GM18519 (cell line): Measurements from ENCODE around the gene SLC35G6.
"Not testable (repeated sequence)": the region's sequence is repeated elsewhere in the genome, so short reads cannot be mapped to it uniquely, and the experiment has no call there.

ENCODE experiments used
- ATAC-seq: cut with Tn5 transposase; IDR thresholded peaks from one replicate; pipeline ENCODE4 v1.9.1; 2021; ENCODE audit warnings: mild to moderate bottlenecking, moderate library complexity; ENCODE audit not compliant: unreplicated experiment, low FRiP score

SLC35G6 gene

GRCh38 chr17:7481275-7481674 is at the start of gene SLC35G6:
SLC35G6 (plus strand) TSS chr17:7481446; CDS start chr17:7481517, 71 bp downstream.
- not testable (repeated sequence) for ATAC-seq

GRCh38 chr17:7432296-7432695 is 49.0 kb upstream of the SLC35G6 start:
- no peak for ATAC-seq

- ATAC-seq, result no peak
Measured at GRCh38 chr17:7435676-7436555, 45.3 kb upstream of the SLC35G6 start.

GRCh38 chr17:7436556-7437368 is 44.5 kb upstream of the SLC35G6 start:
- ATAC-seq, result no peak

- ATAC-seq, result no peak
Measured at GRCh38 chr17:7437369-7437863, 43.8 kb upstream of the SLC35G6 start.

GRCh38 chr17:7437950-7438614 is 43.2 kb upstream of the SLC35G6 start:
- no peak for ATAC-seq

- ATAC-seq, result no peak
Measured at GRCh38 chr17:7438656-7439460, 42.4 kb upstream of the SLC35G6 start.

GRCh38 chr17:7439462-7440112 is 41.7 kb upstream of the SLC35G6 start, which contains the start of gene FGF11:
FGF11 (plus strand) TSS chr17:7439512; CDS start chr17:7439621, 109 bp downstream.
- no peak for ATAC-seq

- no peak for ATAC-seq
Measured at GRCh38 chr17:7440113-7440833, 41.0 kb upstream of the SLC35G6 start.

GRCh38 chr17:7440834-7441195 is 40.4 kb upstream of the SLC35G6 start:
- no peak for ATAC-seq

GRCh38 chr17:7441266-7441665 is 40.0 kb upstream of the SLC35G6 start:
- no peak for ATAC-seq

GRCh38 chr17:7442142-7442541 is 39.1 kb upstream of the SLC35G6 start:
- ATAC-seq, result no peak

GRCh38 chr17:7443499-7444485 is 37.5 kb upstream of the SLC35G6 start:
- no peak for ATAC-seq

- no peak for ATAC-seq
Measured at GRCh38 chr17:7444682-7445618, 36.3 kb upstream of the SLC35G6 start, which contains the start of gene CHRNB1. CHRNB1 (plus strand) TSS chr17:7445061; CDS start chr17:7445128, 67 bp downstream.

- ATAC-seq, result no peak
Measured at GRCh38 chr17:7445619-7445968, 35.7 kb upstream of the SLC35G6 start.

GRCh38 chr17:7448461-7448860 is 32.8 kb upstream of the SLC35G6 start:
- no peak for ATAC-seq
